Endothelial cell of umbilical vein (primary cell): ENCODE data around the gene NUP205.

Source experiments
- CTCF ChIP-seq, 2 donors: IDR thresholded peaks; 1 replicate in 1 of 2; 2 replicates in 1 of 2; pipeline ENCODE4 v1.5.1; 2011; ENCODE audit warnings: low read length in 2 of 2, mild to moderate bottlenecking in 2 of 2, moderate library complexity in 2 of 2, control low read depth in 1 of 2, inconsistent platforms in 1 of 2, low read depth in 1 of 2; ENCODE audit not compliant: insufficient read depth in 1 of 2; ENCODE audit errors: extremely low read depth in 1 of 2
- EZH2 ChIP-seq: IDR thresholded peaks from 2 replicates; pipeline ENCODE4 v1.6.1; 2012; ENCODE audit warnings: borderline replicate concordance, low read depth, mild to moderate bottlenecking, moderate library complexity, low read length, inconsistent platforms; ENCODE audit not compliant: severe bottlenecking
- MAX ChIP-seq: IDR thresholded peaks from 2 replicates; pipeline ENCODE4 v1.6.1; 2011; ENCODE audit not compliant: insufficient read depth, insufficient read length
- POLR2A ChIP-seq: IDR thresholded peaks from 2 replicates; pipeline ENCODE4 v1.6.1; 2012; ENCODE audit warnings: low read depth, mild to moderate bottlenecking, control low read depth, low read length
- POLR2AphosphoS5 ChIP-seq: IDR thresholded peaks from 2 replicates; pipeline ENCODE4 v1.6.1; 2012; ENCODE audit warnings: low read depth, mild to moderate bottlenecking, control low read depth, low read length, moderate library complexity; ENCODE audit not compliant: insufficient read depth

GRCh38 chr7:135658564-135658963 lies 100.8 kb downstream of the NUP205 start:
- TF ChIP-seq POLR2A (no peak), EZH2 (no peak), CTCF (IDR thresholded peaks at IDR 0.05; ENCODE audit: extremely low read depth in 1 of 2, insufficient read depth in 1 of 2, low read depth in 1 of 2, low read length in 2 of 2) (no peak), POLR2AphosphoS5 (no peak), MAX (no peak)
